HG02588 (cell line): ENCODE results near the gene ZNF143.
"Not testable (repeated sequence)": the region's sequence is repeated elsewhere in the genome, so short reads cannot be mapped to it uniquely, and the experiment has no call there.

Experiments used
- ATAC-seq: cut with Tn5 transposase; IDR thresholded peaks from one replicate; pipeline ENCODE4 v1.9.1; 2021; ENCODE audit warnings: mild to moderate bottlenecking, moderate library complexity; ENCODE audit not compliant: unreplicated experiment

ZNF143 gene

DNA sequence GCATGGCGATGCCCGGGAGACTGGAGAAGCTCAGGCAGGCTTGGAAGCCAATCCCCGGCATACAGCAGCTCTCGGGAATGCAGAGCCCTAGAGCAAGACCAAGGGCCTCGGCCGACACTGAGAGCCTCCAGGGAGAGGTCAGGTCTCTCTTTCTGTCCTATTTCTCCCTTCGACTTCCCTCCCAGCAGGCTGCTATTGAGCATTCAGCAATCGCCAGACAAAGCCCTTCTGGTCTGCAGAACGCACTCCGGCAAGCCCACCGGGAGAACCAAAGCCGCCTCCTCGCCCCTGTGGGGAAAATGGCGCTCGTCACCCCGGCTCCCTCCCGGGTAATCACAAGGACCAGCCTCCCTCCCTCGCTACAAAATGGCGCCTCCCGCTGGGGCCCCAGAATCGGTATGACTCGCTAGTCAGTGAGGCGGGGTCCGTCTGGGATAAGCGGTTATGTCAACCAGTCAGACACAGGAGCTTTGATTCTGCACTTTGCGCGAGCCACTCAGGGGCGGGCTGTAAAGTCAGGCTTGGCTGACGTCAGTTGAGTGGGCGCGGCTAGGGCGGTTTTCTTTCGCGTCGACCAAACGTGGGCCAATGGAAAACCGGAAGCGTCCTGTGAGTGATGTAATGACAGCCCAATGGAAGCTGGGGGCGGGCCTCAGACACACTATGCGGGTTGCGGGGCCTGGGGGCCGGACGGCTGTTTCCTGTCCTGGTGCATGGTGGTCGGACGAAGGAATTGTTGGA lies at the start of gene ZNF143:
Gene ZNF143 (plus strand): TSS at position 691 of the 741 bp plus-strand sequence. CDS start 10,297 bp downstream, outside the sequence.
- ATAC-seq, result peak; percentile 82

DNA sequence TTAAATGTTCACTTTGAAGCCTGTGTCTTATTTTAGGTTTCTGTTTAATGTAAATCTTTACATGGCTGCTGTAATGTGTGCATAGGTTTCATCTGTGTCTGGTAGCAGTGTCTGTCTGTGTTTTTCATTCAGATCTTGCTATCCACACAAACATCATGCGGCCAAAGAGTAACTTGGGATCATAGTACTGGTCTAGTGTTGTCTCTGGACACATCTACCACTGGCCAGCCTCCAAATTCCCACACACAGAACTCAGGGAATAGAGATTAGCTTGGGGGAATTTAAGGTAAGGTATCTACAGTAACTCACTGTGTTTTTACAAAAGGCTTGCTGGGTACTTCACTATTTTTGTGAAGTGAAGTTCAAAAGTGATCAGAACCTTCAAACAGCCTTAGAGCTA lies 32.1 kb upstream of the ZNF143 start:
- no peak for ATAC-seq

- no peak for ATAC-seq
Observed at GRCh38 chr11:9438611-9439010, 22.2 kb upstream of the ZNF143 start.

GRCh38 chr11:9446230-9446629 lies 14.6 kb upstream of the ZNF143 start:
- no peak for ATAC-seq

- ATAC-seq, result no peak
Observed at GRCh38 chr11:9448576-9449352, 12.0 kb upstream of the ZNF143 start.

- not testable (repeated sequence) for ATAC-seq
Observed at GRCh38 chr11:9452023-9452422, 8.8 kb upstream of the ZNF143 start.

DNA sequence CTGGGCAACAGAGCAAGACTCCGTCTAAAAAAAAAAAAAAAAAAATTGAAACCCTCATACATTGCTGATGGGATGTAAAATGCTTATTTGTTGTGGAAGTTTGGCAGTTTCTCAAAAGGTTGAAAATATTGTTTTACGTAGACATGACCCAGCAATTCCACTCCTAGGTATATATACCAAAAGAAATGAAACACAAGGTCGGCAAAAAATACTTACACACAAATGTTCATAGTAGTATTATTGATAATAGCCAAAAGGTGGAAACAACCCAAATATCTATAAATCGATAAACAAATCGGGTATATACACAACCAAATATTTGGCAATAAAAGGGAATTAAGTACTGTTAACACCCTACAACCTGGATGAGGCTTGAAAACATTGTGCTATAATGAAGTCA lies 5.1 kb upstream of the ZNF143 start:
- no peak for ATAC-seq

DNA sequence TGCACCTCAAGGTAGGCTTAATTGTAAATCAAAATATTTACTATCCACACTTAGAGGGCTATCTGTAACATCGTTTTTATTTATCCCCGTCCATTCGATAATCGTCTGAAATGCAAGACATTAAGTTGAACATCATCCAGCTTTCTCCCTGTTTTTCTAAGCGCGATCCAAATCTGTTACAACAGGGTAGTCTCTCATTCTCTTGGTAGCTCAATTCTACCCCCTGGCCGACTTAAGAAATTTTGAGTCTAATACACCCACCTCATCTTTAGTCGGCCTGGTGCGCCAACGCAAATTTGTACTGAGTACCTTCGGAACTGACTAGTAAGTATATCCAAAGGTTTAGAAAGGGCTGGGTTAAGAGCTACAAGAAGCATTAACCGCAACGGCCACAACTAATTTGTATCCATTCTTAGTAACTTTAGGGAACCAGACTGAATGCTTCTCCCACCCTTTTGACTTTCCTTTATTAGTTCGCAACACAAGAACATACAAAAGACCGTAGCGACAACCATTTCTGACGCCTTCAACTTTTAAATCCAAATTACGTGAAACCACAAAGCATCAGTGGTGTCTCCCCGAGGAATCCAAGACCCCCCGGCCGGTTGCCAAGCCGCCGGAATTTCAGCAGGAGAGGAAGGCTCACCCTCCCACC lies 1.0 kb upstream of the ZNF143 start:
- no peak for ATAC-seq

DNA sequence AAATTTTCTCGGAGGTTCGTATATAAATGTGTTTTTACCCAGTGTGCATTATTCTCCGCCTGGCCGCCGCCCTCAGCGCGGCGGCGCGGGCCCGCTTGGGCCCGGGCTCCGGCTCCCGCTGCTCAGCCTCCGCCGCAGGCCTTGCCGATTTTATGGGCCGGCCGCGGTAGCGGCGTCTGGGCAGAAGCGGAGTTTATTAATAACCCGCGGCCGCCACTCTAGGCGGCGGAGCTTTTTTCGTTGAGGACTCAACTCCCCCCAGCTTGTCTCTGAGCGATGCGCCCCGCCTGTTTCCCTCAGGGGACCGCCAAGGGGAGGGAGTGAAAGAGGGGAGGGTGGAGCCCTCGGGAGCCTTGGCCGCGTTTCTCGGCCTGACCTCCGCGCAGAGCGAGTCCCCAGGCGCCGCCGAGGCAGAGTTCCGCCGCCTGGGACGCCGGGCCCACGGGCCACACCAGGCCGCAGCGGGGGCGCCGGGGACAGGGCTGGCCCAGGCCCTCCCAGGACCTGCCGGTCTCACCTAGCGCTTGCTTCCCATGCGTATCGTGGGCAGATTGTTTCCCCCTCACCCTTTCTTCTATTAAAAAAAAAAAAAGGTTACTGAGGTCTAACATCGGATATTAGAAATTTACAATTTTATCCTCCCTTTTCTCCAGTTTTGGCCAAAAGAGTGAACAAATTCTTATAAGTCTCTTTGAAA lies 399 bp downstream of the ZNF143 start:
- peak; percentile 40 for ATAC-seq

GRCh38 chr11:9461760-9462134 lies 935 bp downstream of the ZNF143 start:
- no peak for ATAC-seq

DNA sequence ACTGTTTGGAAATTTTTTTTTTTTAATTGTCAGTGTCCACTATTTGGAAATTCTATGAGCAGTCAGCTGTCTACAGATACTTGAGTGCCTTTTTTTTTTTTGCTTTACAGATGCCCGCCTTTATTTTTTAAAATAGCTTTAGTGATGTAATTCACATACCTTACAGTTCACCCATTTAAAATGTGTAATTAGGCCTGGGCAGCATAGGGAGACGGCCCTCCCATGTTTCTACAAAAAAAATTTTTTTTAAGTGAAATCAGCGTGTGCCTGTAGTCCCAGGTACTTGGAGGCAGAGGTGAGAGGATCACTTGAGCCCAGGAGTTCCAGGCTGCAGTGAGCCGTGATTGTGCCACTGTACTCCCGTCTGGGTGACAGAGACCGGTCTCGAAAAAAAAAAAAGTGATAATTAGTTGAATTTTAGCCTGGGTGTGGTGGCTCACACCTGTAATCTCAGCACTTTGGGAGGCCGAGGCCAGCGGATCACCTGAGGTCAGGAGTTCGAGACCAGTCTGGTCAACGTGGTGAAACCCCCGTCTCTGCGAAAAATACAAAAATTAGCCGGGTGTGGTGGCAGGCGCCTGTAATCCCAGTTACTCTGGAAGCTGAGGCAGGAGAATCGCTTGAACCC lies 1.5 kb downstream of the ZNF143 start:
- ATAC-seq, result no peak

GRCh38 chr11:9462806-9463537 lies 2.2 kb downstream of the ZNF143 start:
- no peak for ATAC-seq

DNA sequence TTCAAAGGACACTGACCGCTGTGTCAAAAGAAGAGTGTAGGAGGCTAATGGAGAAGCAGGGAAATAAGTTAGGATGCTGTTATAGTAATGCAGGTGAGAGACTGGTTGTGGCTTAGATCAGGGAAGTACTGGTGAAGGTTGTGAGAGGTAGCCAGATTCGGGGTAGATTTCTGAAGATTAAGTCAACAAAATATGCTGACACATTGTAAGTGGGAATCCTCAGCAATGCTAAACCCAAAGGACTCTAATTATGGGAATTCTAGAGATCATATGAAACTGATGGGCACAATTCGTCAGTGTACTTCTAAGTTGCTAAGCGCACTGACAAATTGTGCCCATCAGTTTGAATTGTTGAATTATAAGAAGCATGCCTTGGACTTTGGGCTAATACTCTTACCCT lies 10.0 kb downstream of the ZNF143 start:
- no peak for ATAC-seq

DNA sequence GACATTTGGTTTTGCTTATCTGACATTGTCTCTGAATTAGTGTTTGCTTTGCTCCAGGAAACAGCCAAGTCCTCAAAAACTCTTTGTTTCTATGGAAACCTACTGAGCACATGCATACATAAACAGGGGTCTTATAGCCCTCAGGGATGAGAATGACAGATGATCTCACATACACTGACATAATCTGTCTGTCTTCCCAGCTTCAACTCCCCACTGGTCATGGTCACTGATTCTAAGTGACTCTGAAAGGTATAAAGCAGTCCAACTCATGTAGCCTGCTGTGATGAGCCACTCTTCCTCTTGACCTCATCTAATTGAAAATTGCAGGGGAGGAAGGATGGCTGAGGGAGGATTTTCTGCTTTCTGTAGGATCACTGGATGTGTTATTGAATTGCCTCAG lies 12.6 kb downstream of the ZNF143 start:
- ATAC-seq, result no peak

DNA sequence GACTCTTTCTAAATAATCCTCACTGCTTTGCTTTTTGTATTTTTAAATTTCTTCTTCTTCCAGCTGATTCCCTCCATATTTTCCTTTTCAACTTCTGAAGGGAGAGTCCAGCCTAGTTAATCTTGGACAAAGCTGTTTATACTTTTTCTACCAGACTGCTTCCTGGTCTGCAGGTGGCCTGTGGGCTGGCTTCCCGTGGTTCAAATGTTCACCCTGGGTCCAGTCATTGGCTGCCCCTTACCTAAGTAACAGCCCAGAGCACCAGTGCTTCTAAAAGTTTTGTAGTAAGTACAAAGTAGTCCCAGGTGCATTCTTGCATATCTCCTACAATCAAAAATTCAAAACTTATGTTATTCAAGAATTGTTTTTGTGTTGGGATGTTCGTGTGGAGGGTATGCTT lies 19.1 kb downstream of the ZNF143 start:
- no peak for ATAC-seq

GRCh38 chr11:9489080-9489765 lies 28.4 kb downstream of the ZNF143 start:
- ATAC-seq, result no peak

DNA sequence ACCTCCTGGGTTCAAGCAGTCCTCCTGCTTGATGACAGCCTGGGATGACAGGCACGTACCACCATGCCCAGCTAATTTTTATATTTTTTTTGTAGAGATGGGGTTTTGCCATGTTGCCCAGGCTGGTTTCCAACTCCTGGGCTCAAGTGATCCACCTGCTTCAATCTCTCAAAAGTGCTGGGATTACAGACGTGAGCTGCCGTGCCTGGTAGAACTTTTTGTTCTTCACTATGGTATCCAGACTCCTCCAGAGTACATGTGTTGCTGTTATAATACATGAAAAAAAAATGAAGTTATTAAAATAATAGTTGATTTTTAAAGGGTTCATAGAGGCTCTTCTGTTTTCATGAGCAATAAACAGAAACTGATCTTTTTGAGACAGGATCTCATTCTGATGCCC lies 29.6 kb downstream of the ZNF143 start:
- no peak for ATAC-seq

- ATAC-seq, result no peak
Observed at GRCh38 chr11:9493492-9493891, 32.7 kb downstream of the ZNF143 start.

GRCh38 chr11:9494316-9494715 lies 33.5 kb downstream of the ZNF143 start:
- ATAC-seq, result no peak
